Measurements from ENCODE around the gene FCRLA. TPM values are rescaled to one million over a fixed set of nuclear protein-coding genes. Genes with fewer than 3 reads are reported as not detected.

Gene FCRLA
- polyA plus RNA-seq, 1 donor (not counting 4 experiments of a cell fraction or from before 2014, with no cell fraction given) = 2.0 TPM

DNA sequence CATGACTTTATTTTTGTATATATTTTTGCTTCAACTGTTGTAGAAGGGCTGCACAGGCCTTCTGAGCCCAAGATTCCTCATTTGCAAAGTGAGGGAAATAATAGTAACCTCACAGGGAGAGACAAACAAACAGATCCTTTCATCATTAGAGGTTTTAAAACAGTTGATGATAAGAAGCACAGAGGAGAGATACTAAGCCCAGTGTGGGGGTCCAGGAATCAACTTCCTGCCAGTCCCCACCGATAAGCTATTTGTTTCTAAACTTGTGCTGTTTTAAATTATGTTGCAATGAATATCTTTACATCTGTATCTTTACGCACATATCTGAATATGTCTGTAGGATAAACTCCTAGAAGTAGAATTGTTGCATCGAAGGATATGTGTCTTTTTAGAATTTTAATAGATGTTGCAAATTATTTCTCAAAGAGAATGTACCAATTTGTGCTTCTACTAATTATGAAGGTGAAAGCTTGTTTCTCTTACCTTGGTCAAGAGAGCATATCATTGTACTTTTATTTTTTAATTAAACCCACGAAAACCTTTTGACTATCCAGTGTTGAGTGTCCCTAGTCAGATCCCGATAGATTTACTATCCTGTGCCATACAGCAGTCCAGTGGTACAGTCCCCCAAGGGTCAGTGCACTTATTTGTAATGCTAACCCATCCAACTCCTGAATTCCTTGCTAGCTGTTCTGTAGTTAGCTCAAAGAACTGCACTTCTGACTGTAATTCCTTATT, 25.1 kb downstream of the FCRLA start:
- Histone ChIP-seq H2AFZ (ENCODE audit: control insufficient read depth, low read length) (no peak overlapping the region), H3K9me3 (ENCODE audit: control insufficient read depth, low read depth, low read length) (no peaks in the 10 kb centered on the region), H3K27ac (ENCODE audit: control insufficient read depth, insufficient read depth, low read length) (no peak overlapping the region), H3K9ac (ENCODE audit: control insufficient read depth, extremely low read depth, insufficient read depth, low read length) (no peak overlapping the region), H4K20me1 (ENCODE audit: control insufficient read depth, extremely low read depth, insufficient read depth, low read length) (no peaks in the 10 kb centered on the region), H3K27me3 (ENCODE audit: control insufficient read depth, extremely low read depth, insufficient read depth, low read length) (no peaks in the 10 kb centered on the region), H3K36me3 (ENCODE audit: control insufficient read depth in 2 of 2, extremely low read depth in 1 of 2, insufficient read depth in 2 of 2, low read length in 2 of 2) (no peaks in the 10 kb centered on the region), H3K4me1 (ENCODE audit: control insufficient read depth, extremely low read depth, insufficient read depth, low read length) (peaks cover 72% of the 10 kb centered on the region), H3K4me3 (ENCODE audit: control insufficient read depth in 2 of 3, extremely low read depth in 1 of 3, insufficient read depth in 2 of 3, low read depth in 1 of 3, low read length in 3 of 3) (no peak overlapping the region), H3K79me2 (ENCODE audit: control insufficient read depth, insufficient read depth, low read length) (no peaks in the 10 kb centered on the region), H3K9me1 (ENCODE audit: control insufficient read depth, extremely low read depth, insufficient read depth, low read length) (no peaks in the 10 kb centered on the region), H3K4me2 (ENCODE audit: control insufficient read depth, extremely low read depth, insufficient read depth, low read depth, low read length) (no peak overlapping the region)
- dilution Hi-C loops (cut with MboI; ENCODE audit: extremely low pct_ligation_motif_present, low sequenced_read_pairs) = no loop called here
- no peak for TF ChIP-seq EZH2 (IDR thresholded peaks at IDR 0.05; ENCODE audit: low read length)
- TF ChIP-seq, protein P1, sequence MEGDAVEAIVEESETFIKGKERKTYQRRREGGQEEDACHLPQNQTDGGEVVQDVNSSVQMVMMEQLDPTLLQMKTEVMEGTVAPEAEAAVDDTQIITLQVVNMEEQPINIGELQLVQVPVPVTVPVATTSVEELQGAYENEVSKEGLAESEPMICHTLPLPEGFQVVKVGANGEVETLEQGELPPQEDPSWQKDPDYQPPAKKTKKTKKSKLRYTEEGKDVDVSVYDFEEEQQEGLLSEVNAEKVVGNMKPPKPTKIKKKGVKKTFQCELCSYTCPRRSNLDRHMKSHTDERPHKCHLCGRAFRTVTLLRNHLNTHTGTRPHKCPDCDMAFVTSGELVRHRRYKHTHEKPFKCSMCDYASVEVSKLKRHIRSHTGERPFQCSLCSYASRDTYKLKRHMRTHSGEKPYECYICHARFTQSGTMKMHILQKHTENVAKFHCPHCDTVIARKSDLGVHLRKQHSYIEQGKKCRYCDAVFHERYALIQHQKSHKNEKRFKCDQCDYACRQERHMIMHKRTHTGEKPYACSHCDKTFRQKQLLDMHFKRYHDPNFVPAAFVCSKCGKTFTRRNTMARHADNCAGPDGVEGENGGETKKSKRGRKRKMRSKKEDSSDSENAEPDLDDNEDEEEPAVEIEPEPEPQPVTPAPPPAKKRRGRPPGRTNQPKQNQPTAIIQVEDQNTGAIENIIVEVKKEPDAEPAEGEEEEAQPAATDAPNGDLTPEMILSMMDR (optimal IDR thresholded peaks at IDR 0.05 in 1 of 3, IDR thresholded peaks at IDR 0.05 in 1 of 3, conservative IDR thresholded peaks at IDR 0.05 in 1 of 3; ENCODE audit: extremely low read depth in 1 of 3, insufficient read depth in 2 of 3, low read length in 3 of 3) = no peak
- DNase-seq (ENCODE audit: low read depth, low spot score) (no peak), FAIRE-seq (no peak)

DNA sequence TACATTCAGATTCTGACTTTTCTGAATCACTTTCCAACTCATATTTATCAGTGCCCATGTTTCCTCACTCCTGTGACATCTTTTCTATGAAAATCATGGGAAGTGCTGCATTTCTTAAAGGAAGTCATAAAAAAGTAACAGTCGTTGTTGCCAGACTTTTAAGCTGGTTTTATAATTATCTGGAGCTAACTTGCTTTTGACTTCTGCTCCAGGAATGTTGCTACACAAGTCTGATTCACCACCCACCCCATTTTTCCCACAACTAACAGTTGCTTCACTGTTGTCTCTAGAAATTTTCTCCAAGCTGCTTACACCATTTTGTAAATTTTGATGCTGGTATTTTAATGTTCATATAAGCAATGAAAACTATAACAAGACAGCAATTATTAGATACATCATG, 26.5 kb downstream of the FCRLA start:
- no peaks in the 10 kb centered on the region for H3K9me1 ChIP-seq (ENCODE audit: control insufficient read depth, extremely low read depth, insufficient read depth, low read length)
- H3K9me3 ChIP-seq (ENCODE audit: control insufficient read depth, low read depth, low read length) = no peaks in the 10 kb centered on the region
- FAIRE-seq (peak; percentile 86), DNase-seq (ENCODE audit: low read depth, low spot score) (no peak)
- peak overlapping the region; percentile 4 for H3K9ac ChIP-seq (ENCODE audit: control insufficient read depth, extremely low read depth, insufficient read depth, low read length)
- no peaks in the 10 kb centered on the region for H3K79me2 ChIP-seq (ENCODE audit: control insufficient read depth, insufficient read depth, low read length)
- H3K4me2 ChIP-seq (ENCODE audit: control insufficient read depth, extremely low read depth, insufficient read depth, low read depth, low read length) = peak overlapping the region; percentile 63
- no peak overlapping the region for H2AFZ ChIP-seq (ENCODE audit: control insufficient read depth, low read length)
- H4K20me1 ChIP-seq (ENCODE audit: control insufficient read depth, extremely low read depth, insufficient read depth, low read length) = no peaks in the 10 kb centered on the region
- no peak overlapping the region for H3K4me3 ChIP-seq (ENCODE audit: control insufficient read depth in 2 of 3, extremely low read depth in 1 of 3, insufficient read depth in 2 of 3, low read depth in 1 of 3, low read length in 3 of 3)
- H3K4me1 ChIP-seq (ENCODE audit: control insufficient read depth, extremely low read depth, insufficient read depth, low read length) = peaks cover 72% of the 10 kb centered on the region
- TF ChIP-seq, protein P1 (optimal IDR thresholded peaks at IDR 0.05 in 1 of 3, IDR thresholded peaks at IDR 0.05 in 1 of 3, conservative IDR thresholded peaks at IDR 0.05 in 1 of 3; ENCODE audit: extremely low read depth in 1 of 3, insufficient read depth in 2 of 3, low read length in 3 of 3) = no peak
- TF ChIP-seq EZH2 (IDR thresholded peaks at IDR 0.05; ENCODE audit: low read length) = no peak
- no peaks in the 10 kb centered on the region for H3K27me3 ChIP-seq (ENCODE audit: control insufficient read depth, extremely low read depth, insufficient read depth, low read length)
- H3K27ac ChIP-seq (ENCODE audit: control insufficient read depth, insufficient read depth, low read length) = peak overlapping the region; percentile 73
- no peaks in the 10 kb centered on the region for H3K36me3 ChIP-seq (ENCODE audit: control insufficient read depth in 2 of 2, extremely low read depth in 1 of 2, insufficient read depth in 2 of 2, low read length in 2 of 2)
- dilution Hi-C loops (cut with MboI; ENCODE audit: extremely low pct_ligation_motif_present, low sequenced_read_pairs) = no loop called here
